Body of pancreas (tissue), 4 donors: ENCODE results near the gene GTPBP1.

Source experiments
- CTCF ChIP-seq, 7 experiments: fragments of 450-650 bp in 4 of 7; fragments of 200-600 bp in 3 of 7; sonication (generic) in 3 of 7; IDR thresholded peaks; one replicate each; pipeline ENCODE4 v1.5.1; 2016 to 2019; ENCODE audit warnings: antibody characterized with exemption in 7 of 7
- POLR2A ChIP-seq, 3 donors: fragments of 450-650 bp; IDR thresholded peaks; one replicate each; pipeline ENCODE4 v1.6.1; 2016; ENCODE audit warnings: antibody characterized with exemption in 3 of 3, mild to moderate bottlenecking in 2 of 3

DNA sequence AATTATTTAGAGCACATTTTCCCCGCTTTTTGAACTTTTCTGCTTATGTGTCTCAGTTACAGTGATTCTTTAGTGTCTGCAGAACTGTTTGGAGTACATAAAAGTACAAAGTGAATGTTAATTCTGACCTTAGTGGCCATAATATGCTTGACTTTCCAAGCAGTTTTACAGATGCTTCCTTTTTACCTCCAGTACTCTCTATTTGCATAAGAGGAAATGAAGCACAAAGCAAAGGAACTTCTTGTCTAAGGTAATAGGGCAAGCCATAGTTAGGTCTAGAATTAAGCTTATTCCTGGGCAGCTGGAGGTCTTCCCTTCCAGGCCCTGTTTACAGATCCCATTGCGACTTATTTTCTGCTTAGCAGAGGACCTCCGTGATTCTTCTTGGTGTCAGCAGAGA is 3.6 kb downstream of the GTPBP1 start:
- TF ChIP-seq CTCF (IDR thresholded peaks at IDR 0.05) (no peak), POLR2A (IDR thresholded peaks at IDR 0.05) (no peak)
